ENCODE measurements around the gene MCM6. TPM values are rescaled to one million over a fixed set of nuclear protein-coding genes. Genes with fewer than 3 reads are reported as not detected.
"Not testable (repeated sequence)": the region's sequence is repeated elsewhere in the genome, so short reads cannot be mapped to it uniquely, and the experiment has no call there.

Gene MCM6
- total RNA-seq, 4 donors from 2014 or later = 5.9 to 9.5 (median 7.1) TPM

GRCh38 chr2:135798275-135798705 is 78.0 kb downstream of the MCM6 start:
- H3K4me3 ChIP-seq (replicated peaks in 1 of 3) = no peak overlapping the region
- no peaks in the 10 kb centered on the region for H3K9me3 ChIP-seq
- no peaks in the 10 kb centered on the region for H3K27me3 ChIP-seq
- 66 to 72% methylated on average over 5 of the region's 5 CpGs for WGBS, 2 donors
- H3K27ac ChIP-seq = no peak overlapping the region
- H3K36me3 ChIP-seq = no peaks in the 10 kb centered on the region
- no peak for DNase-seq
- intact Hi-C loops (cut with DNase I) = no loop called here
- no peaks in the 10 kb centered on the region for H3K4me1 ChIP-seq
- TF ChIP-seq POLR2A (IDR thresholded peaks at IDR 0.05) (no peak), CTCF (IDR thresholded peaks at IDR 0.05) (no peak)

- WGBS, 2 donors = 46 to 47% methylated on average over 22 of the region's 22 CpGs
- H3K27me3 ChIP-seq = no peaks in the 10 kb centered on the region
These were observed 78.6 kb downstream of the MCM6 start for GRCh38 chr2:135797497-135798274.

GRCh38 chr2:135796606-135797005 is 79.6 kb downstream of the MCM6 start:
- TF ChIP-seq CTCF (IDR thresholded peaks at IDR 0.05) (no peak), POLR2A (IDR thresholded peaks at IDR 0.05) (no peak)
- H3K9me3 ChIP-seq = no peaks in the 10 kb centered on the region
- WGBS, 2 donors = 96 to 99% methylated on average over 8 of the region's 8 CpGs
- no peak overlapping the region for H3K4me3 ChIP-seq (replicated peaks in 1 of 3)
- no peak for DNase-seq
- H3K4me1 ChIP-seq = no peaks in the 10 kb centered on the region
- intact Hi-C loops (cut with DNase I) = no loop called here
- no peaks in the 10 kb centered on the region for H3K36me3 ChIP-seq
- no peak overlapping the region for H3K27ac ChIP-seq
- no peaks in the 10 kb centered on the region for H3K27me3 ChIP-seq

More at GRCh38 chr2:135797497-135798274, 78.6 kb downstream of the MCM6 start:
- TF ChIP-seq CTCF (IDR thresholded peaks at IDR 0.05) (peak; percentile 66 to 97 (median 75)), POLR2A (IDR thresholded peaks at IDR 0.05) (no peak)
- H3K9me3 ChIP-seq = no peaks in the 10 kb centered on the region
- intact Hi-C loops (cut with DNase I) = no loop called here
- H3K4me1 ChIP-seq = no peaks in the 10 kb centered on the region
- no peaks in the 10 kb centered on the region for H3K36me3 ChIP-seq
- DNase-seq = peak; percentile 65 to 75
- no peak overlapping the region for H3K4me3 ChIP-seq (replicated peaks in 1 of 3)
- H3K27ac ChIP-seq = no peak overlapping the region

GRCh38 chr2:135795641-135796040 is 80.6 kb downstream of the MCM6 start:
- intact Hi-C loops (cut with DNase I); H3K9me3 ChIP-seq; H3K27ac ChIP-seq; H3K27me3 ChIP-seq; H3K4me3 ChIP-seq (replicated peaks in 1 of 3); H3K36me3 ChIP-seq; H3K4me1 ChIP-seq; DNase-seq: not testable (repeated sequence)
- WGBS, 2 donors = 86 to 88% methylated on average over 4 of the region's 4 CpGs

GRCh38 chr2:135792401-135793150 is 83.7 kb downstream of the MCM6 start:
- intact Hi-C loops (cut with DNase I) = no loop called here
- H3K4me1 ChIP-seq = no peaks in the 10 kb centered on the region
- H3K27me3 ChIP-seq = no peaks in the 10 kb centered on the region
- H3K27ac ChIP-seq = no peak overlapping the region
- TF ChIP-seq CTCF (IDR thresholded peaks at IDR 0.05) (no peak), POLR2A (IDR thresholded peaks at IDR 0.05) (no peak)
- DNase-seq = no peak
- H3K4me3 ChIP-seq (replicated peaks in 1 of 3) = no peak overlapping the region
- H3K36me3 ChIP-seq = no peaks in the 10 kb centered on the region
- WGBS, 2 donors = 79 to 83% methylated on average over 7 of the region's 7 CpGs
- no peaks in the 10 kb centered on the region for H3K9me3 ChIP-seq

All from thyroid gland (tissue), 4 donors.